Activated T-helper 2 cell treated with anti-CD3 and anti-CD28 coated beads, Interferon-gamma antibody, Interleukin-2, Interleukin-4, amounts not matched to agents 10 μg/mL and 5 μg/mL and 100 μg/mL, durations not matched to agents 14 hours and 24 hours and 36 hours (primary cell): ENCODE data around the gene MBTD1. TPM values are rescaled to one million over a fixed set of nuclear protein-coding genes. Genes with fewer than 3 reads are reported as not detected.

Experiments
- DNase-seq: peaks from one replicate; pipeline ENCODE4 v3.0.0; 2021; ENCODE audit warnings: low spot score
- H3K27ac Mint-ChIP-seq: one replicate; pipeline ENCODE4 v1.8.0; 2021; ENCODE audit warnings: mixed read lengths
- H3K27me3 Mint-ChIP-seq: one replicate; pipeline ENCODE4 v1.8.0; 2021; ENCODE audit warnings: low read depth, mixed read lengths
- H3K36me3 Mint-ChIP-seq: one replicate; pipeline ENCODE4 v1.8.0; 2021; ENCODE audit warnings: low read depth, mixed read lengths
- H3K4me1 Mint-ChIP-seq: one replicate; pipeline ENCODE4 v1.8.0; 2021; ENCODE audit warnings: low read depth, mixed read lengths
- H3K4me3 Mint-ChIP-seq: one replicate; pipeline ENCODE4 v1.8.0; 2021; ENCODE audit warnings: low read depth, mild to moderate bottlenecking, moderate library complexity, mixed read lengths
- H3K9me3 Mint-ChIP-seq: one replicate; pipeline ENCODE4 v1.8.0; 2021; ENCODE audit warnings: mixed read lengths
- intact Hi-C: fragments of 100-400 bp; cut with micrococcal nuclease; formaldehyde crosslinking; loops from one replicate; pipeline ENCODE4 v1.15.1; 2023
- total RNA-seq: library from RNA; stranded (reverse); gene quantifications from 2 replicates; pipeline ENCODE4 v1.2.3, GENCODE V29; 2022

Gene MBTD1
- total RNA-seq, 1 donor from 2014 or later = 11.5 TPM

- H3K9me3 Mint-ChIP-seq = no peaks in the 10 kb centered on the region
- intact Hi-C loops = loop anchor here (1.0 to 5.0 kb wide), 5 partner anchors 14 to 300 kb away; partner anchors contain the start of genes MBTD1, NME1, SPAG9 and TOB1
- H3K27me3 Mint-ChIP-seq = no peaks in the 10 kb centered on the region
- H3K36me3 Mint-ChIP-seq = peaks cover 84% of the 10 kb centered on the region
- peak overlapping the region; percentile 85 for H3K27ac Mint-ChIP-seq
- peak overlapping the region; percentile 89 for H3K4me3 Mint-ChIP-seq
- DNase-seq = peak; percentile 63
- peaks cover 26% of the 10 kb centered on the region for H3K4me1 Mint-ChIP-seq
Measured at GRCh38 chr17:51166987-51167931, 92.6 kb downstream of the MBTD1 start.

- H3K4me1 Mint-ChIP-seq = peaks cover 26% of the 10 kb centered on the region
- peak; percentile 68 for DNase-seq
- intact Hi-C loops = loop anchor here (1.0 to 5.0 kb wide), 5 partner anchors 13 to 299 kb away; partner anchors contain the start of genes MBTD1, NME1, SPAG9 and TOB1
- H3K27ac Mint-ChIP-seq = peak within 1 kb of the TSS; percentile 90
- peaks cover 84% of the 10 kb centered on the region for H3K36me3 Mint-ChIP-seq
- no peaks in the 10 kb centered on the region for H3K27me3 Mint-ChIP-seq
- H3K9me3 Mint-ChIP-seq = no peaks in the 10 kb centered on the region
- peak within 1 kb of the TSS; percentile 89 for H3K4me3 Mint-ChIP-seq
Measured at GRCh38 chr17:51166198-51166986, 93.5 kb downstream of the MBTD1 start, which contains the start of gene NME2. Gene NME2, plus strand, starts transcription at chr17:51166411. Its CDS starts 420 bp downstream, at chr17:51166831.

- peak; percentile 11 for DNase-seq
- Mint-ChIP-seq H3K27me3 (no peaks in the 10 kb centered on the region), H3K36me3 (peaks cover 84% of the 10 kb centered on the region), H3K27ac (peak overlapping the region; percentile 90), H3K4me1 (peaks cover 26% of the 10 kb centered on the region), H3K4me3 (peak overlapping the region; percentile 86), H3K9me3 (no peaks in the 10 kb centered on the region)
- intact Hi-C loops = loop anchor here (1.0 to 5.0 kb wide), 5 partner anchors 12 to 298 kb away; partner anchors contain the start of genes MBTD1, NME1, SPAG9 and TOB1
Measured at GRCh38 chr17:51165680-51166197, 94.1 kb downstream of the MBTD1 start.

GRCh38 chr17:51164911-51165679, 94.8 kb downstream of the MBTD1 start:
- intact Hi-C loops = loop anchor here (5.0 kb wide), 4 partner anchors 43 to 298 kb away; partner anchors contain the start of genes MBTD1, SPAG9, TOB1 and UTP18
- DNase-seq = no peak

GRCh38 chr17:51161541-51161940, 98.3 kb downstream of the MBTD1 start:
- H3K4me1 Mint-ChIP-seq = peaks cover 24% of the 10 kb centered on the region

More at GRCh38 chr17:51164911-51165679, 94.8 kb downstream of the MBTD1 start:
- Mint-ChIP-seq H3K27ac (peak overlapping the region; percentile 90), H3K4me1 (peaks cover 28% of the 10 kb centered on the region), H3K9me3 (no peaks in the 10 kb centered on the region), H3K36me3 (peaks cover 83% of the 10 kb centered on the region), H3K4me3 (peak overlapping the region; percentile 86), H3K27me3 (no peaks in the 10 kb centered on the region)

GRCh38 chr17:51159604-51160003, 100.2 kb downstream of the MBTD1 start:
- no peak overlapping the region for H3K27ac Mint-ChIP-seq
- H3K9me3 Mint-ChIP-seq = no peaks in the 10 kb centered on the region
- intact Hi-C loops = loop anchor here (10.0 kb wide), 1 partner anchor 785 kb away; the partner anchor contains the start of genes EME1 and MRPL27
- peaks cover 21% of the 10 kb centered on the region for H3K4me1 Mint-ChIP-seq
- no peak for DNase-seq
- no peaks in the 10 kb centered on the region for H3K27me3 Mint-ChIP-seq
- no peak overlapping the region for H3K4me3 Mint-ChIP-seq
- H3K36me3 Mint-ChIP-seq = peaks cover 68% of the 10 kb centered on the region

More at GRCh38 chr17:51161541-51161940, 98.3 kb downstream of the MBTD1 start:
- Mint-ChIP-seq H3K27me3 (no peaks in the 10 kb centered on the region), H3K36me3 (peaks cover 82% of the 10 kb centered on the region), H3K9me3 (no peaks in the 10 kb centered on the region), H3K27ac (no peak overlapping the region), H3K4me3 (no peak overlapping the region)
- DNase-seq = no peak
- intact Hi-C loops = no loop called here

- no peaks in the 10 kb centered on the region for H3K27me3 Mint-ChIP-seq
- H3K4me3 Mint-ChIP-seq = no peak overlapping the region
- DNase-seq = no peak
- intact Hi-C loops = loop anchor here (10.0 kb wide), 1 partner anchor 781 kb away; the partner anchor contains the start of genes EME1 and MRPL27
- no peak overlapping the region for H3K27ac Mint-ChIP-seq
- no peaks in the 10 kb centered on the region for H3K9me3 Mint-ChIP-seq
- peaks cover 25% of the 10 kb centered on the region for H3K4me1 Mint-ChIP-seq
- H3K36me3 Mint-ChIP-seq = peaks cover 33% of the 10 kb centered on the region
Measured at GRCh38 chr17:51155416-51155815, 104.4 kb downstream of the MBTD1 start.

GRCh38 chr17:51154176-51154575, 105.7 kb downstream of the MBTD1 start:
- DNase-seq = no peak
- intact Hi-C loops = loop anchor here (10.0 kb wide), 1 partner anchor 779 kb away; the partner anchor contains the start of genes EME1 and MRPL27

GRCh38 chr17:51153210-51154072, 106.4 kb downstream of the MBTD1 start, which contains the start of gene NME1:
Gene NME1, plus strand, starts transcription at chr17:51153559. Its CDS starts 2,096 bp downstream, at chr17:51155655.
- Mint-ChIP-seq H3K27me3 (no peaks in the 10 kb centered on the region), H3K27ac (no peak within 1 kb of the TSS), H3K4me1 (peaks cover 19% of the 10 kb centered on the region), H3K9me3 (no peaks in the 10 kb centered on the region), H3K4me3 (no peak within 1 kb of the TSS), H3K36me3 (peaks cover 16% of the 10 kb centered on the region)
- intact Hi-C loops = loop anchor here (1.0 to 10.0 kb wide), 6 partner anchors 13 to 779 kb away; partner anchors contain the start of genes EME1, MBTD1, MRPL27 and NME2
- DNase-seq = peak; percentile 99

More at GRCh38 chr17:51154176-51154575, 105.7 kb downstream of the MBTD1 start:
- no peak overlapping the region for H3K4me3 Mint-ChIP-seq
- peaks cover 19% of the 10 kb centered on the region for H3K4me1 Mint-ChIP-seq
- H3K36me3 Mint-ChIP-seq = peaks cover 23% of the 10 kb centered on the region
- H3K9me3 Mint-ChIP-seq = no peaks in the 10 kb centered on the region
- no peaks in the 10 kb centered on the region for H3K27me3 Mint-ChIP-seq
- H3K27ac Mint-ChIP-seq = no peak overlapping the region

GRCh38 chr17:51152766-51153209, 107.1 kb downstream of the MBTD1 start:
- Mint-ChIP-seq H3K4me1 (peaks cover 21% of the 10 kb centered on the region), H3K4me3 (no peak overlapping the region), H3K27ac (no peak overlapping the region), H3K9me3 (no peaks in the 10 kb centered on the region), H3K36me3 (peaks cover 11% of the 10 kb centered on the region), H3K27me3 (no peaks in the 10 kb centered on the region)
- intact Hi-C loops = loop anchor here (1.0 to 10.0 kb wide), 6 partner anchors 14 to 778 kb away; partner anchors contain the start of genes EME1, MBTD1, MRPL27 and NME2
- DNase-seq = peak; percentile 9
